Measurements from ENCODE around the gene RAB44. TPM values are rescaled to one million over a fixed set of nuclear protein-coding genes. Genes with fewer than 3 reads are reported as not detected.

RAB44 gene
- total and polyA plus RNA-seq, 2 of the 13 experiments (the other 11 are each of a cell fraction or from before 2014, with no cell fraction given), result not detected

DNA sequence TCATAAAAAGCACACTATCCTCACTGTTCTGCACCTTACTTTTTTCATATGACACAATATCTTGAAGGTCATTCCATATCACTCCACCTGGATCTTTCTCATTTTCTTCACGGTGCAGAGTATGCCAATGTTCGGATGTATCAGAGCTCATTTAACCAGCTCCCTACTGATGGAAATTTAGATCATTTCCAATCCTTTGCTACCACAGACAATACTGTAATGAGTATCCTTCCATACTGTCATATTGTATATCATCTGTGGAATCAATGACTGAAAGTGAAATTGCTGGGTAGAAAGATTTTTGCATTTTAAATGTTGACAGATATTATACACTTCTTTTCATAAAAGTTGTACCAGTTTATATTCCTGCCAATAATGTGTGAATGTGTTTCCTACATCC is 2.2 kb upstream of the RAB44 start (continued):
- TF ChIP-seq, protein P1, sequence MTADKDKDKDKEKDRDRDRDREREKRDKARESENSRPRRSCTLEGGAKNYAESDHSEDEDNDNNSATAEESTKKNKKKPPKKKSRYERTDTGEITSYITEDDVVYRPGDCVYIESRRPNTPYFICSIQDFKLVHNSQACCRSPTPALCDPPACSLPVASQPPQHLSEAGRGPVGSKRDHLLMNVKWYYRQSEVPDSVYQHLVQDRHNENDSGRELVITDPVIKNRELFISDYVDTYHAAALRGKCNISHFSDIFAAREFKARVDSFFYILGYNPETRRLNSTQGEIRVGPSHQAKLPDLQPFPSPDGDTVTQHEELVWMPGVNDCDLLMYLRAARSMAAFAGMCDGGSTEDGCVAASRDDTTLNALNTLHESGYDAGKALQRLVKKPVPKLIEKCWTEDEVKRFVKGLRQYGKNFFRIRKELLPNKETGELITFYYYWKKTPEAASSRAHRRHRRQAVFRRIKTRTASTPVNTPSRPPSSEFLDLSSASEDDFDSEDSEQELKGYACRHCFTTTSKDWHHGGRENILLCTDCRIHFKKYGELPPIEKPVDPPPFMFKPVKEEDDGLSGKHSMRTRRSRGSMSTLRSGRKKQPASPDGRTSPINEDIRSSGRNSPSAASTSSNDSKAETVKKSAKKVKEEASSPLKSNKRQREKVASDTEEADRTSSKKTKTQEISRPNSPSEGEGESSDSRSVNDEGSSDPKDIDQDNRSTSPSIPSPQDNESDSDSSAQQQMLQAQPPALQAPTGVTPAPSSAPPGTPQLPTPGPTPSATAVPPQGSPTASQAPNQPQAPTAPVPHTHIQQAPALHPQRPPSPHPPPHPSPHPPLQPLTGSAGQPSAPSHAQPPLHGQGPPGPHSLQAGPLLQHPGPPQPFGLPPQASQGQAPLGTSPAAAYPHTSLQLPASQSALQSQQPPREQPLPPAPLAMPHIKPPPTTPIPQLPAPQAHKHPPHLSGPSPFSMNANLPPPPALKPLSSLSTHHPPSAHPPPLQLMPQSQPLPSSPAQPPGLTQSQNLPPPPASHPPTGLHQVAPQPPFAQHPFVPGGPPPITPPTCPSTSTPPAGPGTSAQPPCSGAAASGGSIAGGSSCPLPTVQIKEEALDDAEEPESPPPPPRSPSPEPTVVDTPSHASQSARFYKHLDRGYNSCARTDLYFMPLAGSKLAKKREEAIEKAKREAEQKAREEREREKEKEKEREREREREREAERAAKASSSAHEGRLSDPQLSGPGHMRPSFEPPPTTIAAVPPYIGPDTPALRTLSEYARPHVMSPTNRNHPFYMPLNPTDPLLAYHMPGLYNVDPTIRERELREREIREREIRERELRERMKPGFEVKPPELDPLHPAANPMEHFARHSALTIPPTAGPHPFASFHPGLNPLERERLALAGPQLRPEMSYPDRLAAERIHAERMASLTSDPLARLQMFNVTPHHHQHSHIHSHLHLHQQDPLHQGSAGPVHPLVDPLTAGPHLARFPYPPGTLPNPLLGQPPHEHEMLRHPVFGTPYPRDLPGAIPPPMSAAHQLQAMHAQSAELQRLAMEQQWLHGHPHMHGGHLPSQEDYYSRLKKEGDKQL (CRISPR knock-in tag; IDR thresholded peaks at IDR 0.05; ENCODE audit: low read depth), result no peak
- TF ChIP-seq ZNF652 (CRISPR knock-in tag; IDR thresholded peaks at IDR 0.05; ENCODE audit: borderline replicate concordance, low read depth) (no peak), ZFY (CRISPR knock-in tag; IDR thresholded peaks at IDR 0.05) (no peak), SPEN (CRISPR knock-in tag; IDR thresholded peaks at IDR 0.05; ENCODE audit: low read depth) (no peak), ZC3H13 (CRISPR knock-in tag; IDR thresholded peaks at IDR 0.05) (no peak)
- TF ChIP-seq, protein P2, sequence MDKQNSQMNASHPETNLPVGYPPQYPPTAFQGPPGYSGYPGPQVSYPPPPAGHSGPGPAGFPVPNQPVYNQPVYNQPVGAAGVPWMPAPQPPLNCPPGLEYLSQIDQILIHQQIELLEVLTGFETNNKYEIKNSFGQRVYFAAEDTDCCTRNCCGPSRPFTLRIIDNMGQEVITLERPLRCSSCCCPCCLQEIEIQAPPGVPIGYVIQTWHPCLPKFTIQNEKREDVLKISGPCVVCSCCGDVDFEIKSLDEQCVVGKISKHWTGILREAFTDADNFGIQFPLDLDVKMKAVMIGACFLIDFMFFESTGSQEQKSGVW (CRISPR knock-in tag; IDR thresholded peaks at IDR 0.05; ENCODE audit: borderline replicate concordance), result no peak

GRCh38 chr6:36698196-36698595 is 570 bp downstream of the RAB44 start:
- no peaks in the 10 kb centered on the region for H3K36me3 ChIP-seq (replicated peaks in 1 of 2; ENCODE audit: control insufficient read depth in 1 of 2, insufficient read depth in 2 of 2, low read length in 2 of 2)
- no peak for DNase-seq (ENCODE audit: low spot score)
- no peak overlapping the region for H2AFZ ChIP-seq (ENCODE audit: low read length)
- CTCF ChIA-PET (ENCODE audit: low intra/inter-chr PET ratio, low total read pairs), result no interaction called here
- no peaks in the 10 kb centered on the region for H3K9me3 ChIP-seq (ENCODE audit: low read length)
- H3K4me1 ChIP-seq (ENCODE audit: insufficient read depth, low read length), result peaks cover 7% of the 10 kb centered on the region
- FAIRE-seq, result no peak
- no peak for ATAC-seq
- no peak overlapping the region for H3K27ac ChIP-seq (ENCODE audit: extremely low read length, insufficient read depth, low read length)
- H4K20me1 ChIP-seq (ENCODE audit: insufficient read depth, low read length), result no peaks in the 10 kb centered on the region
- H3K27me3 ChIP-seq (ENCODE audit: control insufficient read depth in 1 of 2, insufficient read depth in 2 of 2, low read length in 2 of 2), result peaks cover 5 to 67% of the 10 kb centered on the region in 2 experiments; a peak in 4 of 5 replicates
- 40% methylated on average over 6 of the region's 6 CpGs for WGBS (ENCODE audit: low lambda C conversion rate)
- no peak for TF ChIP-seq CREB1 (IDR thresholded peaks at IDR 0.05)
- no peak for TF ChIP-seq CREB1 (CRISPR knock-in tag; IDR thresholded peaks at IDR 0.05)
- no peak for TF ChIP-seq CC2D1A (CRISPR knock-in tag; IDR thresholded peaks at IDR 0.05)
- intact Hi-C loops (cut with micrococcal nuclease; ENCODE audit: unreplicated experiment) (no loop called here), in situ Hi-C loops (cut with HindIII; ENCODE audit: extremely low pct_ligation_motif_present, low pct_unique_long_range_greater_than_20kb) (no loop called here)
- no TSS peak for BruUV-seq (replicated peaks)
- H3K4me3 ChIP-seq (replicated peaks in 1 of 3; ENCODE audit: insufficient read depth in 1 of 3, low read depth in 2 of 3, low read length in 3 of 3), result no peak overlapping the region
- no peak overlapping the region for H3K9ac ChIP-seq (ENCODE audit: insufficient read depth, low read depth, low read length)
- no peaks in the 10 kb centered on the region for H3K79me2 ChIP-seq (ENCODE audit: insufficient read depth, low read length)
- POLR2A ChIA-PET, result no interaction called here
- H3K4me2 ChIP-seq (ENCODE audit: low read depth, low read length), result no peak overlapping the region
